Esophagus squamous epithelium (tissue), 4 donors: ENCODE results near the gene NLGN1.

Experiments
- POLR2A ChIP-seq, 4 donors: fragments of 450-650 bp; IDR thresholded peaks; one replicate each; pipeline ENCODE4 v1.6.1; 2017; ENCODE audit warnings: antibody characterized with exemption in 4 of 4, mild to moderate bottlenecking in 4 of 4, moderate library complexity in 3 of 4
- TF ChIP-seq, protein P1 (sequence below), 6 experiments: fragments of 450-650 bp in 4 of 6; fragments of 200-600 bp in 2 of 6; sonication (generic) in 2 of 6; IDR thresholded peaks; one replicate each; pipeline ENCODE4 v1.5.1; 2016 to 2019; ENCODE audit warnings: antibody characterized with exemption in 6 of 6, mild to moderate bottlenecking in 4 of 6, moderate library complexity in 4 of 6

DNA sequence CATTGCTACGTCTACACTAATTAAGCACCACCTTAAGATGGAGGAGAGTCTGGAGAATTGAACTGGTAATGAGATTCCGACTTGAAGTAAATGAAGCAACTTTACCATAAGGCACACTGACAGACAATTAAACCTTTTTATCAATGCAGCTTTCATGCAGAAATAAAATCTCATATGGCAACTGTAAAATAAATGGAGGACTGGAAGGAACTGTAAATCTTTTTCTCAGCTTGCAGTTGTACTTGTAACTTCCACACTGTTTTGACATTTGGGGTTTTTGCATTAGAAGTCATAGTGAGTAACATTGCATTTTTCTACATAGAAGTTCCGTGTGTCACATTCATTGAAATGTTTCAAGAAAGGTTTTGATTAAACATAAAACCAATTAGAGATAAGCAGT, 705.3 kb downstream of the NLGN1 start:
- TF ChIP-seq, protein P1, sequence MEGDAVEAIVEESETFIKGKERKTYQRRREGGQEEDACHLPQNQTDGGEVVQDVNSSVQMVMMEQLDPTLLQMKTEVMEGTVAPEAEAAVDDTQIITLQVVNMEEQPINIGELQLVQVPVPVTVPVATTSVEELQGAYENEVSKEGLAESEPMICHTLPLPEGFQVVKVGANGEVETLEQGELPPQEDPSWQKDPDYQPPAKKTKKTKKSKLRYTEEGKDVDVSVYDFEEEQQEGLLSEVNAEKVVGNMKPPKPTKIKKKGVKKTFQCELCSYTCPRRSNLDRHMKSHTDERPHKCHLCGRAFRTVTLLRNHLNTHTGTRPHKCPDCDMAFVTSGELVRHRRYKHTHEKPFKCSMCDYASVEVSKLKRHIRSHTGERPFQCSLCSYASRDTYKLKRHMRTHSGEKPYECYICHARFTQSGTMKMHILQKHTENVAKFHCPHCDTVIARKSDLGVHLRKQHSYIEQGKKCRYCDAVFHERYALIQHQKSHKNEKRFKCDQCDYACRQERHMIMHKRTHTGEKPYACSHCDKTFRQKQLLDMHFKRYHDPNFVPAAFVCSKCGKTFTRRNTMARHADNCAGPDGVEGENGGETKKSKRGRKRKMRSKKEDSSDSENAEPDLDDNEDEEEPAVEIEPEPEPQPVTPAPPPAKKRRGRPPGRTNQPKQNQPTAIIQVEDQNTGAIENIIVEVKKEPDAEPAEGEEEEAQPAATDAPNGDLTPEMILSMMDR (IDR thresholded peaks at IDR 0.05), result no peak
- no peak for TF ChIP-seq POLR2A (IDR thresholded peaks at IDR 0.05)
